Measurements from ENCODE around the gene PLCL2. TPM values are rescaled to one million over a fixed set of nuclear protein-coding genes. Genes with fewer than 3 reads are reported as not detected.

Gene PLCL2
- total and polyA plus RNA-seq, 12 donors = 4.5 to 44.0 (median 27.1) TPM

DNA sequence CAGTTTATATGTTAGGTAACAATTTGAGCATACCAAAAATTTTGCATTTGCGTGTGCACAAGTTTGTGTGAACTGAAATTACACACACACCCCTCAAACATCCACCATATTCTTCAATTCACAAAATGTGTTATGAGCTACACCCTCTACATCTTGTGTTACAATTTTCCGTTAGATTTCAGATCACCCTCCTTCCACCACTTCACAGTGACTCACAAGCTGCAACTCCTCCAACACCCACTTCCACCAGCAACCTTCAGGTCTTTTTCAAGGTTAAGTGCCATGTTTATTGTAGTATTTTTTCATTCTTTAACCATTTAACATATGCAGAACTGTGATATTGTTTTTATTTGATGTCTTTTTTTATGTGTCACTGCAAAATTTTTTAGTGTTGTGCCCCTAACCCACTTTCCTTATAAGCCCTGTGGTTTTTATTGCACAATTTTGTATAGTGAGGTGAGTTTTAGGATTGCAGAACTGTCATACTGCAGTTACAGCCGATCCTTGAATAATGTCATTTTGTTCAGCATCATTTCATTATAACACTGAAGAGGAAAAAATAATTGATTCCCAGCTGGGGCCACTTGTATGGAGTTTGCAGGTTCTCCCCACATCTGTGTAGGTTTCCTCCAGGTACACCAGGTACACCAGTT lies 148.9 kb downstream of the PLCL2 start:
- DNase-seq = peak in 4 of 7 donors; percentile 24 to 45 (median 28)
- Histone ChIP-seq H3K36me3 (replicated peaks in 1 of 2) (no peaks in the 10 kb centered on the region), H3K27me3 (no peaks in the 10 kb centered on the region), H3K4me3 (no peak overlapping the region), H3K4me1 (replicated peaks in 1 of 2) (peaks cover 0 to 9% of the 10 kb centered on the region in 2 donors), H3K27ac (no peak overlapping the region), H3K9me3 (replicated peaks in 1 of 3) (no peaks in the 10 kb centered on the region)
- WGBS, 4 donors = 26 to 48% (median 41%) methylated on average over 3 of the region's 3 CpGs
- intact Hi-C loops (cut with DNase I) = loop anchor here (5.0 to 10.0 kb wide), 2 partner anchors 146 to 429 kb away; partner anchors contain the start of gene DAZL (in 1 of the 2)
- TF ChIP-seq, protein P1, sequence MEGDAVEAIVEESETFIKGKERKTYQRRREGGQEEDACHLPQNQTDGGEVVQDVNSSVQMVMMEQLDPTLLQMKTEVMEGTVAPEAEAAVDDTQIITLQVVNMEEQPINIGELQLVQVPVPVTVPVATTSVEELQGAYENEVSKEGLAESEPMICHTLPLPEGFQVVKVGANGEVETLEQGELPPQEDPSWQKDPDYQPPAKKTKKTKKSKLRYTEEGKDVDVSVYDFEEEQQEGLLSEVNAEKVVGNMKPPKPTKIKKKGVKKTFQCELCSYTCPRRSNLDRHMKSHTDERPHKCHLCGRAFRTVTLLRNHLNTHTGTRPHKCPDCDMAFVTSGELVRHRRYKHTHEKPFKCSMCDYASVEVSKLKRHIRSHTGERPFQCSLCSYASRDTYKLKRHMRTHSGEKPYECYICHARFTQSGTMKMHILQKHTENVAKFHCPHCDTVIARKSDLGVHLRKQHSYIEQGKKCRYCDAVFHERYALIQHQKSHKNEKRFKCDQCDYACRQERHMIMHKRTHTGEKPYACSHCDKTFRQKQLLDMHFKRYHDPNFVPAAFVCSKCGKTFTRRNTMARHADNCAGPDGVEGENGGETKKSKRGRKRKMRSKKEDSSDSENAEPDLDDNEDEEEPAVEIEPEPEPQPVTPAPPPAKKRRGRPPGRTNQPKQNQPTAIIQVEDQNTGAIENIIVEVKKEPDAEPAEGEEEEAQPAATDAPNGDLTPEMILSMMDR (IDR thresholded peaks at IDR 0.05) = no peak
- TF ChIP-seq POLR2A (IDR thresholded peaks at IDR 0.05) = no peak

DNA sequence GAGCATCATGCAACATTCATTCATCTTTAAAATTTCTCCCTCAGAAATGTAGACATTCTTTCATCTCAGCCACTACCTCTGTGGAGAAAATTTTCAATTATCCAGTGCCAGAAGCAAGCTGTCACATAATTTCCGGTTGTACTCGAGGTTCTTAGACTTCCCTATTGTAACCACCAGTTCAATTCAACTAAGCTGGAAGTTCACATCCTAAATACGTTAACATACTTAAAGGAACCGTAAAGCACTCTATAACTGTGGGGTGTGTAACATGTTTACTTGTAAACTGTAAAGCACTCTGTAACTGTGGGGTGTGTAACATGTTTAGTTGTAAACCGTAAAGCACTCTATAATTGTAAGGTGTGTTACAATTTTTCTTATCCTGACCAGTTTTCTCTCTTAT lies 150.3 kb downstream of the PLCL2 start:
- intact Hi-C loops (cut with DNase I) = loop anchor here in 1 of 2 donors (10.0 kb wide), 1 partner anchor 430 kb away; the partner anchor contains the start of gene DAZL

DNA sequence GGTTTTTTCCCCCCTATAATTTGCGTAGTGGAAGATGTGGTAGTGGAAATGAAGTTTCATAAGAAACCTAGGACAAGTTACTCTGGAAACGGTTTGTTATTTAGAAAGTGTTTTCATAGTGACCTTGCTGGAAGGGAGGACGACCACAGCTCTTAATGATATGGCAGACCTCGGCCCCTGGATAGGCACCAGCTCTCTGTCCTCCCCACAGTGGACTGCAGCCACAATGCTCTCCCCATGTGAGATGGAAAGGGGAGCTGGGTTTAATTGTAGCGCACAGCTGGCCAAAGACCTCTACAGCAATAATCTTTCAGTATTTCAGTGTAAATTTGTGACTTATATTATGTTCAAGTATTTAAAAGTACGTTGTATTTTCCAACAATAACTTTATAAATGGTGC lies 151.2 kb downstream of the PLCL2 start:
- Histone ChIP-seq H3K27me3 (no peaks in the 10 kb centered on the region), H3K4me3 (no peak overlapping the region), H3K36me3 (replicated peaks in 1 of 2) (no peaks in the 10 kb centered on the region), H3K9me3 (replicated peaks in 1 of 3) (no peaks in the 10 kb centered on the region), H3K27ac (no peak overlapping the region), H3K4me1 (replicated peaks in 1 of 2) (peaks cover 0 to 31% of the 10 kb centered on the region in 2 donors)
- WGBS, 4 donors = 73 to 82% (median 78%) methylated on average over 6 of the region's 6 CpGs
- TF ChIP-seq, protein P1 (IDR thresholded peaks at IDR 0.05) = no peak
- TF ChIP-seq POLR2A (IDR thresholded peaks at IDR 0.05) = no peak
- intact Hi-C loops (cut with DNase I) = loop anchor here in 1 of 2 donors (10.0 kb wide), 1 partner anchor 431 kb away; the partner anchor contains the start of gene DAZL
- no peak for DNase-seq

More for the DNA sequence above, 150.3 kb downstream of the PLCL2 start:
- 71 to 82% (median 75%) methylated on average over 5 of the region's 5 CpGs for WGBS, 4 donors
- DNase-seq = no peak
- TF ChIP-seq, protein P1 (IDR thresholded peaks at IDR 0.05) = no peak
- TF ChIP-seq POLR2A (IDR thresholded peaks at IDR 0.05) = no peak
- Histone ChIP-seq H3K9me3 (replicated peaks in 1 of 3) (no peaks in the 10 kb centered on the region), H3K27ac (no peak overlapping the region), H3K4me1 (replicated peaks in 1 of 2) (peaks cover 0 to 22% of the 10 kb centered on the region in 2 donors), H3K27me3 (no peaks in the 10 kb centered on the region), H3K4me3 (no peak overlapping the region), H3K36me3 (replicated peaks in 1 of 2) (no peaks in the 10 kb centered on the region)

DNA sequence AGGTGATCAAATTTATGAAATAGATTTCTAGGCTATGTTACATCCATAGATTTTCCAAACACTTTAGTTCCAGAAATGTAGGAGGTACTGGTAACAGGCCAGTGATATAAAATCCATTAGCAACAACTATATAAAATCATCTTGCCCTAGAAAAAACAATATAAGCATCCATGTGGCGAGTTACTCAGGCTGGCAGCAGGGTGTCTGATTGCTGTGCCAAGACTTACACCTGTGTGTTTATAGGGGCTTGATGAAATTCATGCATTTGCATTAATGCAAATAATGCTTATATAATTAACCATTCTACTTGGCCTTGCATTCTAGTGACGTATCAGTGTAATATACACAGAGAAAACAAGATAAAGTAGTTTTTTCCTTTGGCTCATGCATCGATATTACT lies 153.4 kb downstream of the PLCL2 start:
- no peak for TF ChIP-seq POLR2A (IDR thresholded peaks at IDR 0.05)
- TF ChIP-seq, protein P1 (IDR thresholded peaks at IDR 0.05) = no peak
- intact Hi-C loops (cut with DNase I) = loop anchor here in 1 of 2 donors (10.0 kb wide), 1 partner anchor 433 kb away; the partner anchor contains the start of gene DAZL
- DNase-seq = no peak
- no peak overlapping the region for H3K27ac ChIP-seq
- H3K9me3 ChIP-seq (replicated peaks in 1 of 3) = no peaks in the 10 kb centered on the region
- no peak overlapping the region for H3K4me3 ChIP-seq
- H3K4me1 ChIP-seq (replicated peaks in 1 of 2) = peaks cover 0 to 26% of the 10 kb centered on the region in 2 donors
- no peaks in the 10 kb centered on the region for H3K36me3 ChIP-seq (replicated peaks in 1 of 2)
- 93 to 98% (median 95%) methylated on average over 3 of the region's 3 CpGs for WGBS, 4 donors
- no peaks in the 10 kb centered on the region for H3K27me3 ChIP-seq
